ENCODE data around the gene PGAM4.

The PGAM4 gene

DNA sequence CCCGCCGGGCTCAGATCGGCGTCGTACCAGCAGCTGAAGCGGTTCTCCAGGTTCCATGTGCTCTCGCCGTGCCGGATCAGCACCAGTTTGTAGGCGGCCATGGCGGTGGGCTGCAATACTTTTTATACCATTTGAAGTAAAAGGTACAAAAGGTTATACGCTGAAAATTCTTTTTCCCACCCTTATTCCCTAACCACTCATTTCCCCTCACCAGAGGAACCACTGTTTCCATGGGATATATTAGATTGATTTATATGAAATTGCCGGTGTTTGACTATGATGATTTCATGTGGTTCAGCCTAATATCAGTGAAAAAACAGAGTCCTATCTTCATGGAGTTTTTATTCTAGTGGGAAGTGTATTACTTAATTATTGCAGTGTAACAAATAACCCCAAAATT lies at the start of gene PGAM4:
PGAM4 (minus strand) TSS at position 101 of the 400 bp plus-strand sequence; CDS start at position 101, 0 bp downstream.
- no peak for DNase-seq (ENCODE audit: low read depth, low spot score)
- TF ChIP-seq, protein P1, sequence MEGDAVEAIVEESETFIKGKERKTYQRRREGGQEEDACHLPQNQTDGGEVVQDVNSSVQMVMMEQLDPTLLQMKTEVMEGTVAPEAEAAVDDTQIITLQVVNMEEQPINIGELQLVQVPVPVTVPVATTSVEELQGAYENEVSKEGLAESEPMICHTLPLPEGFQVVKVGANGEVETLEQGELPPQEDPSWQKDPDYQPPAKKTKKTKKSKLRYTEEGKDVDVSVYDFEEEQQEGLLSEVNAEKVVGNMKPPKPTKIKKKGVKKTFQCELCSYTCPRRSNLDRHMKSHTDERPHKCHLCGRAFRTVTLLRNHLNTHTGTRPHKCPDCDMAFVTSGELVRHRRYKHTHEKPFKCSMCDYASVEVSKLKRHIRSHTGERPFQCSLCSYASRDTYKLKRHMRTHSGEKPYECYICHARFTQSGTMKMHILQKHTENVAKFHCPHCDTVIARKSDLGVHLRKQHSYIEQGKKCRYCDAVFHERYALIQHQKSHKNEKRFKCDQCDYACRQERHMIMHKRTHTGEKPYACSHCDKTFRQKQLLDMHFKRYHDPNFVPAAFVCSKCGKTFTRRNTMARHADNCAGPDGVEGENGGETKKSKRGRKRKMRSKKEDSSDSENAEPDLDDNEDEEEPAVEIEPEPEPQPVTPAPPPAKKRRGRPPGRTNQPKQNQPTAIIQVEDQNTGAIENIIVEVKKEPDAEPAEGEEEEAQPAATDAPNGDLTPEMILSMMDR (IDR thresholded peaks at IDR 0.05; ENCODE audit: insufficient read depth, low read length, missing control alignments) = no peak
- POLR2A ChIA-PET = interaction anchor here (0.6 kb wide), 1 partner anchor 43 kb away, joined by 3 read pairs; no protein-coding TSS in a partner anchor
- H3K4me3 ChIP-seq (ENCODE audit: low read depth, low read length) = no peak within 1 kb of the TSS
- CTCF ChIA-PET = no interaction called here

DNA sequence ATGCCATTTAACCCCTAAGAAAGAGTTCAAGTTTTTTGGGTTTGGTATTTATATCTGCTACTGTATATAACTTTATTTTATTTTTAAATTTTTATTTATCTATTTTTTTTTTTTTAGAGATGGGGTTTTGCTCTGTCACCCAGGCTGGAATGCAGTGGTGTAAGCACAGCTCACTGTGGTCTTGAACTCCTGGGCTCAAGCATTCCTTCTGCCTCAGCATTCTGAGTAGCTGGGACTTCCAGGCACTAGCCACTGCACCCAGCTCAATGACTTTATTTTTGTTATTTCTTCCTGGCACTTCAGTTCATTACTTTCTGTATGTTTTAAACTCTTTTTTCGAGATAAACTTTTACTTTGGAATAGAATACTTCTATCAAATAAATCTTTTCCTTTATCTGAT lies 42.4 kb upstream of the PGAM4 start:
- DNase-seq (ENCODE audit: low read depth, low spot score) = no peak
- ChIA-PET POLR2A (no interaction called here), CTCF (interaction anchor here (1.8 kb wide), 1 partner anchor 13 kb away, joined by 7 read pairs; no protein-coding TSS in a partner anchor)
- no peak overlapping the region for H3K4me3 ChIP-seq (ENCODE audit: low read depth, low read length)
- TF ChIP-seq, protein P1 (IDR thresholded peaks at IDR 0.05; ENCODE audit: insufficient read depth, low read length, missing control alignments) = no peak

DNA sequence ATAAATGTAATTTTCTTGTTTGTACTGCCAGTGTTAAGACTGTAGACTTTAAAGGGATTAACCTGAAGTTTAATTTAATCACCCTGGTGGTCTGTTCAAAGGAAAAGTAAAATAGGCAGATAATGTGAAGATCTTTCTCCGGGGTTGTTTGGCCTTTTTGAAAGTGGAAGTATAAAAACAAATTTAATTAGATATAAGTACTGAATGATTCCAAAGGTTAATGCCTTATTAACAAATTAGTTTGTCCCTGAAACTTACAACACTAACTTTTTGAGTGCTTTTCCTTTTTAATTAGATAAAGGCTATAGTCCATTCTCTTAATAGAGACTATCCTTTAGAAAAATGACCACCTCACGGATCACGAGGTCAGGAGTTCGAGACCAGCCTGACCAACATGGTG lies 10.4 kb upstream of the PGAM4 start:
- no peak overlapping the region for H3K4me3 ChIP-seq (ENCODE audit: low read depth, low read length)
- DNase-seq (ENCODE audit: low read depth, low spot score) = no peak
- CTCF ChIA-PET = no interaction called here
- TF ChIP-seq, protein P1 (IDR thresholded peaks at IDR 0.05; ENCODE audit: insufficient read depth, low read length, missing control alignments) = no peak
- POLR2A ChIA-PET = no interaction called here

DNA sequence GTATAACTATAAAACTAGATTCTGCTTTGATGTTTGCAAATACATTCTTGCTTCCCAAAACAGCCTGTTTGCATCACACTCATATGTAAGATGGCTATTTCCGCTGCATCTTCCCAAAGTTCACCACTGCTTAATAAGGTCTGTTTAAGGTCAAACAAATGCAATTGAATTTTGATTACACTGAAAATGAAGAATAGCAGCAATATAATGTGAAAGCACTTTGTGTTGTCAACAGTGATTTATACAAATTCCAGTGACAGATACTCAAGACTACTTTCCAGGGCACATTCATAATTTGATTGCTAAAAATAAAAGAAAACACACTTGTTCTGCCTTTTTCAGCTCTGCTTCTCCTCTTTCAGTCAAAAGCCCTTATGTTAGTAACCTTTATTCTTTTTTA lies 8.1 kb upstream of the PGAM4 start:
- no peak for DNase-seq (ENCODE audit: low read depth, low spot score)
- ChIA-PET CTCF (no interaction called here), POLR2A (no interaction called here)
- TF ChIP-seq, protein P1 (IDR thresholded peaks at IDR 0.05; ENCODE audit: insufficient read depth, low read length, missing control alignments) = no peak
- H3K4me3 ChIP-seq (ENCODE audit: low read depth, low read length) = no peak overlapping the region

DNA sequence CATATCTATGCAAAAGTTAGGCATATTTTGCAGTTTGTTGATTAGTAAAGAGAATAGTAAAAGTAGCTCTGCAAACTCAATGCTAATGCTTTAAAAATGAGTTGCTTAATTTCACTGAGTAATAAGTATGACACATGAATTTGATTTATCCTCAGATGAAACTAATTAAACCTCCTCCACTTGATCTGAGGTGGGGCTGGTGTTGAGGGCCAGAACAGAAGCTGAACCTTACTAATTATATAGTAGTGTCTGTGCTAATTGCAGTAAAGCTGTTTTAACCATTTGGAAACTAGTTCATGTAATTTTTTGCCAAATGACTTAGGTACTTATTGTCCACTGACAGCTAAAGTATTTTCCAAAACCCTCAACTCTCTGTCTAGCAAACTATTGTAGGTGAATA lies 7.7 kb upstream of the PGAM4 start:
- DNase-seq (ENCODE audit: low read depth, low spot score) = no peak
- POLR2A ChIA-PET = no interaction called here
- no peak overlapping the region for H3K4me3 ChIP-seq (ENCODE audit: low read depth, low read length)
- TF ChIP-seq, protein P1 (IDR thresholded peaks at IDR 0.05; ENCODE audit: insufficient read depth, low read length, missing control alignments) = no peak
- CTCF ChIA-PET = no interaction called here

DNA sequence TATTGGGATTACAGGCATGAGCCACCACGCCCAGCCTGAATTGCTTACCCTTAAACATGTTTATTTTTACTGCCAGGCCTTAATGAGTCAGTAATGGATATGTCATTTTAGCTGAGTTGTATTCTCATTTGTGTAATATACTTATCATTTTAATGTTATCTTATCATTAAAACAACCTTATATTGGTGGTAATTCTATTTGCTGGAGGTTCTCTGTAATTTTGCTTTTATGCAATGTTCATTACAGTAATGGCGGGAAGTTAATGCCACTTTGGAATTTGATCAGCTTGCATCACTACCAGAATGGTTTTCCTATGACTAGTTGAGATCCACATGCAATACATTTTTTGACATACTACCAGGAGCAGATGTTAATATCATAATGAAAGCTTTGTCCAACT lies 6.3 kb upstream of the PGAM4 start:
- no peak for DNase-seq (ENCODE audit: low read depth, low spot score)
- CTCF ChIA-PET = no interaction called here

More for the DNA sequence above, 6.3 kb upstream of the PGAM4 start:
- POLR2A ChIA-PET = no interaction called here
- TF ChIP-seq, protein P1 (IDR thresholded peaks at IDR 0.05; ENCODE audit: insufficient read depth, low read length, missing control alignments) = no peak
- no peak overlapping the region for H3K4me3 ChIP-seq (ENCODE audit: low read depth, low read length)
